Kidney (tissue), 22 donors: Measurements from ENCODE around the gene VPS52. TPM values are rescaled to one million over a fixed set of nuclear protein-coding genes. Genes with fewer than 3 reads are reported as not detected.

Experiments
- DNase-seq, 5 donors: peaks; one replicate each; pipeline ENCODE4 v3.0.0-alpha.2; 2013 to 2020
- FAIRE-seq: peaks from 2 replicates; lab custom pipeline; 2012; peaks lifted over from hg19 to GRCh38; lab: Jason Lieb, UNC
- H3K27ac ChIP-seq, 2 donors: one replicate each; pipeline ENCODE4 v1.7.0; 2013; ENCODE audit warnings: low read depth in 2 of 2, low read length in 2 of 2, inconsistent platforms in 1 of 2
- H3K27me3 ChIP-seq: one replicate; pipeline ENCODE4 v1.7.1; 2013; ENCODE audit warnings: low read length, inconsistent platforms; ENCODE audit not compliant: control insufficient read depth, insufficient read depth
- H3K36me3 ChIP-seq, 3 donors: one replicate each; pipeline versions ENCODE4 v1.7.0 to v1.7.1; 2013; ENCODE audit warnings: low read length in 3 of 3, control low read depth in 1 of 3, inconsistent platforms in 1 of 3; ENCODE audit not compliant: insufficient read depth in 3 of 3, control insufficient read depth in 2 of 3
- H3K4me1 ChIP-seq, 3 donors: one replicate each; pipeline versions ENCODE4 v1.7.0 to v1.7.1; 2013; ENCODE audit warnings: low read length in 3 of 3, inconsistent platforms in 1 of 3, low read depth in 1 of 3; ENCODE audit not compliant: control insufficient read depth in 2 of 3, insufficient read depth in 2 of 3
- H3K4me3 ChIP-seq, 3 donors: one replicate each; pipeline versions ENCODE4 v1.7.0 to v1.8.1; 2013; ENCODE audit warnings: low read length in 3 of 3, control low read depth in 1 of 3, inconsistent platforms in 1 of 3
- H3K9ac ChIP-seq, 3 donors: one replicate each; pipeline versions ENCODE4 v1.7.0 to v1.7.1; 2013; ENCODE audit warnings: low read length in 3 of 3, control low read depth in 1 of 3, inconsistent platforms in 1 of 3
- H3K9me3 ChIP-seq, 3 donors: one replicate each; pipeline versions ENCODE4 v1.7.0 to v1.7.1; 2013; ENCODE audit warnings: low read length in 3 of 3, control low read depth in 1 of 3, inconsistent platforms in 1 of 3; ENCODE audit not compliant: control insufficient read depth in 2 of 3, insufficient read depth in 1 of 3
- CTCF ChIP-seq: IDR thresholded peaks from 3 replicates; pipeline ENCODE4 v1.5.1; 2012; ENCODE audit warnings: mild to moderate bottlenecking, moderate library complexity, borderline replicate concordance; ENCODE audit not compliant: insufficient read depth; ENCODE audit errors: extremely low read depth
- intact Hi-C: fragments of 100-400 bp; cut with DNase I; formaldehyde crosslinking; loops from one replicate; pipeline ENCODE4 v1.11.1; 2022
- long read RNA-seq, 10 donors: library from polyadenylated mRNA in 1 of 10; unstranded in 1 of 10; transcript quantifications; one replicate each; pipeline ENCODE4 v2.0.0 and lab custom pipeline, GENCODE V29; 2021 to 2026
- polyA plus RNA-seq: library from polyadenylated mRNA; stranded (reverse); fragments of 350-450 nt; fragmentation: Illumina TruSeq; extraction: RNeasy Lipid Tissue Mini Kit (QIAGEN cat#74804); gene quantifications from one replicate; pipeline ENCODE4 v1.2.3, GENCODE V29; 2014; ENCODE audit warnings: low read depth, low replicate concordance; ENCODE audit not compliant: insufficient read depth
- total RNA-seq: library from RNA; stranded (reverse); fragmentation: NEBNext Ultra II Directional; extraction: Animal tissue kit (Norgen Biotek cat#: 25700); gene quantifications from one replicate; pipeline ENCODE4 v1.2.1, GENCODE V29; 2021
- donor health status: control.
- donor health status: control.
- donor health status: control.
- donor health status: control.
- donor health status: control.
- donor health status: DM: yes; HTN: yes; CAD: no.
- donor health status: Normal renal cell carcinoma (clear cell type).

VPS52 gene
- total RNA-seq (64.4 TPM), polyA plus RNA-seq (35.8 TPM)
- long read RNA-seq, donor 1, partial matches to known transcripts, result 5 of 12 reads
- long read RNA-seq, donor 1, other reads (novel, unspliced or antisense), result 0 of 12 reads
- long read RNA-seq, donor 2, transcript VPS52-212 (20 exons, 2,960 nt), result major isoform, 5 of 4,540 reads
- long read RNA-seq, donor 2, partial matches to known transcripts, result 4,225 of 4,540 reads
- long read RNA-seq, donor 2, other reads (novel, unspliced or antisense), result 304 of 4,540 reads
- long read RNA-seq, donor 3, transcript VPS52-222 (4 exons, 743 nt), result major isoform, 10 of 7,459 reads
- long read RNA-seq, donor 3, transcript VPS52-212 (20 exons, 2,960 nt), result minor isoform, 6 of 7,459 reads
- long read RNA-seq, donor 3, partial matches to known transcripts, result 6,964 of 7,459 reads
- long read RNA-seq, donor 3, other reads (novel, unspliced or antisense), result 476 of 7,459 reads
- long read RNA-seq, donor 4, transcript VPS52-222 (4 exons, 743 nt), result major isoform, 8 of 4,068 reads
- long read RNA-seq, donor 4, partial matches to known transcripts, result 3,810 of 4,068 reads
- long read RNA-seq, donor 4, other reads (novel, unspliced or antisense), result 246 of 4,068 reads
- long read RNA-seq, donor 5, result 0 reads
- long read RNA-seq, donor 6, partial matches to known transcripts, result 1,544 of 9,051 reads
- long read RNA-seq, donor 6, other reads (novel, unspliced or antisense), result 7,504 of 9,051 reads
- long read RNA-seq, donor 7, transcript VPS52-212 (20 exons, 2,960 nt), result major isoform, 16 of 32 reads
- long read RNA-seq, donor 7, partial matches to known transcripts, result 6 of 32 reads
- long read RNA-seq, donor 7, other reads (novel, unspliced or antisense), result 10 of 32 reads
- long read RNA-seq, donor 8, transcript VPS52-222 (4 exons, 743 nt), result major isoform, 7 of 4,953 reads
- long read RNA-seq, donor 8, partial matches to known transcripts, result 4,680 of 4,953 reads
- long read RNA-seq, donor 8, other reads (novel, unspliced or antisense), result 263 of 4,953 reads
- long read RNA-seq, donor 9, transcript VPS52-222 (4 exons, 743 nt), result major isoform, 5 of 8 reads
- long read RNA-seq, donor 9, partial matches to known transcripts, result 0 of 8 reads
- long read RNA-seq, donor 9, other reads (novel, unspliced or antisense), result 0 of 8 reads
- long read RNA-seq, donor 10, transcript VPS52-222 (4 exons, 743 nt), result major isoform, 8 of 5,537 reads
- long read RNA-seq, donor 10, partial matches to known transcripts, result 5,189 of 5,537 reads
- long read RNA-seq, donor 10, other reads (novel, unspliced or antisense), result 335 of 5,537 reads

- Histone ChIP-seq H3K9ac (peak within 1 kb of the TSS; percentile 93 to 95 (median 94)), H3K9me3 (no peaks in the 10 kb centered on the region), H3K27me3 (no peaks in the 10 kb centered on the region), H3K36me3 (peaks cover 15 to 46% (median 25%) of the 10 kb centered on the region in 3 donors), H3K4me1 (peaks cover 6 to 31% (median 16%) of the 10 kb centered on the region in 3 donors), H3K27ac (peak within 1 kb of the TSS; percentile 91 to 93), H3K4me3 (peak within 1 kb of the TSS; percentile 84 to 94 (median 93))
- peak; percentile 96 to 100 (median 98) for DNase-seq
- intact Hi-C loops, result no loop called here
- no peak for TF ChIP-seq CTCF
- peak; percentile 56 for FAIRE-seq
These were observed at the start of gene VPS52, which contains the start of gene RPS18 for GRCh38 chr6:33271468-33272274. VPS52 (minus strand) TSS chr6:33271876; CDS start chr6:33271675, 201 bp downstream. RPS18 (plus strand) TSS chr6:33272075; CDS start chr6:33272120, 45 bp downstream.

- H3K27ac ChIP-seq, result no peak overlapping the region
- no peaks in the 10 kb centered on the region for H3K27me3 ChIP-seq
- H3K9me3 ChIP-seq, result no peaks in the 10 kb centered on the region
- no peak overlapping the region for H3K4me3 ChIP-seq
- peaks cover 0 to 27% (median 21%) of the 10 kb centered on the region in 3 donors for H3K4me1 ChIP-seq
- no peak for TF ChIP-seq CTCF
- H3K36me3 ChIP-seq, result peaks cover 5 to 17% (median 11%) of the 10 kb centered on the region in 3 donors
- intact Hi-C loops, result no loop called here
- FAIRE-seq (no peak), DNase-seq (no peak)
- H3K9ac ChIP-seq, result peak overlapping the region in 1 of 3 donors; percentile 97
These were observed 49.6 kb upstream of the VPS52 start for GRCh38 chr6:33321227-33321626.
